Progenitor cell of endocrine pancreas (in vitro differentiated cells): ENCODE results near the gene CCDC188. TPM values are rescaled to one million over a fixed set of nuclear protein-coding genes. Genes with fewer than 3 reads are reported as not detected.
"Not testable (repeated sequence)": the region's sequence is repeated elsewhere in the genome, so short reads cannot be mapped to it uniquely, and the experiment has no call there.

ENCODE experiments used
- DNase-seq: peaks from one replicate; pipeline ENCODE4 v3.0.0; 2021; ENCODE audit warnings: low spot score; ENCODE audit not compliant: unreplicated experiment
- H3K27ac Mint-ChIP-seq: 2 replicates; pipeline ENCODE4 v1.8.0; 2021; ENCODE audit warnings: mild to moderate bottlenecking, moderate library complexity, mixed read lengths
- H3K27me3 Mint-ChIP-seq: 2 replicates; pipeline ENCODE4 v1.8.0; 2021; ENCODE audit warnings: mixed read lengths
- H3K36me3 Mint-ChIP-seq: 2 replicates; pipeline ENCODE4 v1.8.0; 2022; ENCODE audit warnings: mixed read lengths; ENCODE audit not compliant: insufficient read depth
- H3K4me1 Mint-ChIP-seq: 2 replicates; pipeline ENCODE4 v1.8.0; 2021; ENCODE audit warnings: low read depth, mixed read lengths
- H3K4me3 Mint-ChIP-seq: 2 replicates; pipeline ENCODE4 v1.8.0; 2021; ENCODE audit warnings: low read depth, mild to moderate bottlenecking, moderate library complexity, mixed read lengths
- H3K9me3 Mint-ChIP-seq: 2 replicates; pipeline ENCODE4 v1.8.0; 2021; ENCODE audit warnings: low read depth, mixed read lengths
- CTCF ChIP-seq: fragments of 200-600 bp; sonication (generic); IDR thresholded peaks from one replicate; pipeline ENCODE4 v1.5.0; 2021; ENCODE audit warnings: antibody characterized with exemption, mild to moderate bottlenecking; ENCODE audit not compliant: unreplicated experiment
- total RNA-seq: library from RNA; stranded (reverse); gene quantifications from 2 replicates; pipeline ENCODE4 v1.2.1, GENCODE V29; 2021

The CCDC188 gene
- total RNA-seq, 1 donor from 2014 or later = 3.3 TPM

GRCh38 chr22:20160041-20160440, 9.2 kb upstream of the CCDC188 start:
- no peak for DNase-seq

GRCh38 chr22:20159531-20159930, 8.7 kb upstream of the CCDC188 start:
- H3K27me3 Mint-ChIP-seq, H3K9me3 Mint-ChIP-seq, DNase-seq, H3K27ac Mint-ChIP-seq, H3K4me3 Mint-ChIP-seq, H3K36me3 Mint-ChIP-seq, H3K4me1 Mint-ChIP-seq: not testable (repeated sequence)

More at GRCh38 chr22:20160041-20160440, 9.2 kb upstream of the CCDC188 start:
- no peak overlapping the region for H3K27ac Mint-ChIP-seq
- peaks cover 7% of the 10 kb centered on the region for H3K4me1 Mint-ChIP-seq
- H3K9me3 Mint-ChIP-seq = no peaks in the 10 kb centered on the region
- H3K27me3 Mint-ChIP-seq = no peaks in the 10 kb centered on the region
- no peak overlapping the region for H3K4me3 Mint-ChIP-seq
- no peaks in the 10 kb centered on the region for H3K36me3 Mint-ChIP-seq
- TF ChIP-seq CTCF = no peak

- Mint-ChIP-seq H3K4me3 (no peak overlapping the region), H3K4me1 (peaks cover 7% of the 10 kb centered on the region), H3K9me3 (no peaks in the 10 kb centered on the region), H3K36me3 (no peaks in the 10 kb centered on the region), H3K27me3 (no peaks in the 10 kb centered on the region), H3K27ac (no peak overlapping the region)
- DNase-seq = no peak
- no peak for TF ChIP-seq CTCF
Measured at GRCh38 chr22:20159076-20159475, 8.2 kb upstream of the CCDC188 start.

GRCh38 chr22:20158391-20159036, 7.7 kb upstream of the CCDC188 start:
- TF ChIP-seq CTCF = no peak
- no peak overlapping the region for H3K4me3 Mint-ChIP-seq
- H3K4me1 Mint-ChIP-seq = peaks cover 7% of the 10 kb centered on the region
- H3K27ac Mint-ChIP-seq = no peak overlapping the region
- H3K9me3 Mint-ChIP-seq = no peaks in the 10 kb centered on the region
- H3K27me3 Mint-ChIP-seq = peaks cover 3% of the 10 kb centered on the region
- DNase-seq = no peak
- H3K36me3 Mint-ChIP-seq = no peaks in the 10 kb centered on the region

- Mint-ChIP-seq H3K9me3 (no peaks in the 10 kb centered on the region), H3K27me3 (peaks cover 7% of the 10 kb centered on the region), H3K4me3 (no peak overlapping the region), H3K27ac (no peak overlapping the region), H3K36me3 (no peaks in the 10 kb centered on the region), H3K4me1 (peaks cover 7% of the 10 kb centered on the region)
- no peak for DNase-seq
- TF ChIP-seq CTCF = no peak
Measured at GRCh38 chr22:20157430-20158183, 6.8 kb upstream of the CCDC188 start.
